Ascending aorta (tissue), 2 donors: ENCODE data around the gene TMEM9. TPM values are rescaled to one million over a fixed set of nuclear protein-coding genes. Genes with fewer than 3 reads are reported as not detected.

Experiments used
- DNase-seq, 2 donors: peaks; one replicate each; pipeline ENCODE4 v3.0.0-alpha.2; 2019; ENCODE audit warnings: low spot score in 2 of 2
- H3K27ac ChIP-seq, 2 donors: fragments of 200-600 bp; sonication (generic); one replicate each; pipeline ENCODE4 v1.5.1; 2016 to 2017; ENCODE audit warnings: mild to moderate bottlenecking in 1 of 2
- H3K27me3 ChIP-seq: fragments of 200-600 bp; sonication (generic); one replicate; pipeline ENCODE4 v1.5.1; 2017
- H3K36me3 ChIP-seq, 2 donors: fragments of 200-600 bp; sonication (generic); one replicate each; pipeline ENCODE4 v1.5.1; 2016
- H3K4me1 ChIP-seq, 2 donors: fragments of 200-600 bp; sonication (generic); one replicate each; pipeline ENCODE4 v1.5.1; 2016 to 2017; ENCODE audit warnings: mild to moderate bottlenecking in 1 of 2
- H3K4me3 ChIP-seq, 2 donors: fragments of 200-600 bp; sonication (generic); one replicate each; pipeline ENCODE4 v1.5.1; 2016 to 2017; ENCODE audit warnings: mild to moderate bottlenecking in 1 of 2
- H3K9me3 ChIP-seq, 2 donors: fragments of 200-600 bp; sonication (generic); one replicate each; pipeline ENCODE4 v1.5.1; 2016
- CTCF ChIP-seq, 3 experiments: fragments of 200-600 bp in 2 of 3; fragments of 450-650 bp in 1 of 3; sonication (generic) in 2 of 3; IDR thresholded peaks; one replicate each; pipeline ENCODE4 v1.5.1; 2016 to 2019; ENCODE audit warnings: antibody characterized with exemption in 3 of 3, mild to moderate bottlenecking in 1 of 3, moderate library complexity in 1 of 3
- intact Hi-C: fragments of 100-400 bp; cut with DNase I; formaldehyde crosslinking; loops from one replicate; pipeline ENCODE4 v1.15.1; 2023
- total RNA-seq: library from RNA; depleted of rRNA; stranded (reverse); fragments of >200 nt; gene quantifications from one replicate; pipeline ENCODE4 v1.1.0, GENCODE V29; 2016

The TMEM9 gene
- total RNA-seq, 1 donor from 2014 or later = 45.8 TPM

- no peak for TF ChIP-seq CTCF (IDR thresholded peaks at IDR 0.05)
- no peak overlapping the region for H3K4me3 ChIP-seq
- H3K9me3 ChIP-seq = no peaks in the 10 kb centered on the region
- DNase-seq = no peak
- no peaks in the 10 kb centered on the region for H3K4me1 ChIP-seq
- intact Hi-C loops = no loop called here
- no peaks in the 10 kb centered on the region for H3K27me3 ChIP-seq
- H3K36me3 ChIP-seq = peaks cover 3 to 5% of the 10 kb centered on the region in 2 donors
- no peak overlapping the region for H3K27ac ChIP-seq
Measured at GRCh38 chr1:201128962-201129361, 25.3 kb downstream of the TMEM9 start.

GRCh38 chr1:201128476-201128875, 25.8 kb downstream of the TMEM9 start:
- H3K36me3 ChIP-seq = peaks cover 0 to 4% of the 10 kb centered on the region in 2 donors
- DNase-seq = no peak
- no peaks in the 10 kb centered on the region for H3K9me3 ChIP-seq
- intact Hi-C loops = no loop called here
- no peak overlapping the region for H3K27ac ChIP-seq
- TF ChIP-seq CTCF (IDR thresholded peaks at IDR 0.05) = no peak
- H3K4me1 ChIP-seq = no peaks in the 10 kb centered on the region
- no peak overlapping the region for H3K4me3 ChIP-seq
- H3K27me3 ChIP-seq = no peaks in the 10 kb centered on the region

DNA sequence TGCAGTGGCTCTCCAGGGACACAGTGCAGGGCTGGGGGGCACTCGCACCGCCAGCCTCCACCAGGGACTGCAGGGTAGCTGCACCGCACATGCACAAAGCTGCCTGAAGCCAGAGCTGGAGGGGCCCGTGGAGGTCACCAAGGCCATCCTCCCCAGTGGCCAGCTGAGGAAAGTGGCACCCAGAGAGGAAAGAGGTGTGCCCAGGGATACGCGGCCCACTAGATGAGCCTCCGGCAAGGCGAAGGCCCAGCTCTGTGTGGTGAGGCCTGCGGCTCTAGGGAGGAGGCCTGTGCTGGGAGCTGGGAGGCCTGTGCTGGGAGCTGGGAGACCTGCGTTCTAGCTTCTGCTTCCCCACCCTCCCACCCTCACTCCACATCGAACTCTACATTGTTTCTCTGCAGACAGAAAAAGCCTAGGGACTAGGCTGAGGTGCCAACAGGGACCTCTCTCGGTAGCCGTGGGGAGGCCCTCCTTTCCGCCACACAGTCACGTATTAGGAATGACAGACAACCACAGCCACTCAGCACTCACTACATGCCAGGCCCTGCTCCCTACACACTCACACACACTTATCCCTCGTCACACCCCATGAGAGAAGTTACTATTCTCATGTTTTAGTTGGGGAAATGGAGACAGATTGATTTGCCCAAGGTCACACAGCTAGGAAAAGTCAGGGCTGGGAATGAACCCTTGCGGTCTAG, 26.4 kb downstream of the TMEM9 start:
- Histone ChIP-seq H3K4me3 (no peak overlapping the region), H3K4me1 (no peaks in the 10 kb centered on the region), H3K27ac (no peak overlapping the region), H3K9me3 (no peaks in the 10 kb centered on the region), H3K27me3 (no peaks in the 10 kb centered on the region), H3K36me3 (peaks cover 0 to 4% of the 10 kb centered on the region in 2 donors)
- intact Hi-C loops = no loop called here
- DNase-seq = no peak
- no peak for TF ChIP-seq CTCF (IDR thresholded peaks at IDR 0.05)

GRCh38 chr1:201126832-201127754, 27.2 kb downstream of the TMEM9 start, which contains the start of gene ASCL5:
Gene ASCL5 (minus strand): TSS chr1:201127184. CDS start chr1:201115372, 11,812 bp downstream.
- no peaks in the 10 kb centered on the region for H3K4me1 ChIP-seq
- H3K4me3 ChIP-seq = no peak within 1 kb of the TSS
- H3K27ac ChIP-seq = no peak within 1 kb of the TSS
- no peaks in the 10 kb centered on the region for H3K9me3 ChIP-seq
- intact Hi-C loops = no loop called here
- H3K27me3 ChIP-seq = no peaks in the 10 kb centered on the region
- no peak for DNase-seq
- TF ChIP-seq CTCF (IDR thresholded peaks at IDR 0.05) = no peak
- no peaks in the 10 kb centered on the region for H3K36me3 ChIP-seq

- no peaks in the 10 kb centered on the region for H3K9me3 ChIP-seq
- no peak for DNase-seq
- no peaks in the 10 kb centered on the region for H3K4me1 ChIP-seq
- H3K36me3 ChIP-seq = no peaks in the 10 kb centered on the region
- H3K27ac ChIP-seq = no peak overlapping the region
- no peak for TF ChIP-seq CTCF (IDR thresholded peaks at IDR 0.05)
- no peaks in the 10 kb centered on the region for H3K27me3 ChIP-seq
- intact Hi-C loops = no loop called here
- H3K4me3 ChIP-seq = no peak overlapping the region
Measured at GRCh38 chr1:201126463-201126831, 27.8 kb downstream of the TMEM9 start.
